DND-41 (cell line): ENCODE data around the gene WFS1.

Source experiments
- EZH2 ChIP-seq: IDR thresholded peaks from 3 replicates; pipeline ENCODE4 v1.6.1; 2012; ENCODE audit warnings: borderline replicate concordance, low read depth, mild to moderate bottlenecking, moderate library complexity, low read length, inconsistent platforms; ENCODE audit not compliant: severe bottlenecking
- TF ChIP-seq, protein P1 (sequence below): IDR thresholded peaks from 2 replicates; pipeline ENCODE4 v1.5.1; 2012; ENCODE audit warnings: borderline replicate concordance, low read length, moderate library complexity, mild to moderate bottlenecking; ENCODE audit not compliant: poor library complexity, severe bottlenecking; ENCODE audit errors: extremely low read depth

DNA sequence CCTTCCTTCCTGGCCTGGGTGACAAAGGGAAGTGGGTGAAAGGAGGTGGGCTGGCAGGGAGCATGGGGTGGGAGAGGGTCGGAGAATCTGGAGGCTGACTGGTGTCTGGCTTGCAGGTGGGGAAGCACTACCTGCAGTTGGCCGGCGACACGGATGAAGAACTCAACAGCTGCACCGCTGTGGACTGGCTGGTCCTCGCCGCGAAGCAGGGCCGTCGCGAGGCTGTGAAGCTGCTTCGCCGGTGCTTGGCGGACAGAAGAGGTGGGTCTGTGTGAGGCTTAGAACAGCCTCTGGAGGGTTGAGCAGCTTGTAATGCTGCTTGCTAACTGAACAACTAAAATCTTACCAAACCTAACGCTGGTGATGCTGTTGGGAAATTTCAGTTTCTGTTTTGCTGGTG, 19.2 kb downstream of the WFS1 start:
- TF ChIP-seq, protein P1, sequence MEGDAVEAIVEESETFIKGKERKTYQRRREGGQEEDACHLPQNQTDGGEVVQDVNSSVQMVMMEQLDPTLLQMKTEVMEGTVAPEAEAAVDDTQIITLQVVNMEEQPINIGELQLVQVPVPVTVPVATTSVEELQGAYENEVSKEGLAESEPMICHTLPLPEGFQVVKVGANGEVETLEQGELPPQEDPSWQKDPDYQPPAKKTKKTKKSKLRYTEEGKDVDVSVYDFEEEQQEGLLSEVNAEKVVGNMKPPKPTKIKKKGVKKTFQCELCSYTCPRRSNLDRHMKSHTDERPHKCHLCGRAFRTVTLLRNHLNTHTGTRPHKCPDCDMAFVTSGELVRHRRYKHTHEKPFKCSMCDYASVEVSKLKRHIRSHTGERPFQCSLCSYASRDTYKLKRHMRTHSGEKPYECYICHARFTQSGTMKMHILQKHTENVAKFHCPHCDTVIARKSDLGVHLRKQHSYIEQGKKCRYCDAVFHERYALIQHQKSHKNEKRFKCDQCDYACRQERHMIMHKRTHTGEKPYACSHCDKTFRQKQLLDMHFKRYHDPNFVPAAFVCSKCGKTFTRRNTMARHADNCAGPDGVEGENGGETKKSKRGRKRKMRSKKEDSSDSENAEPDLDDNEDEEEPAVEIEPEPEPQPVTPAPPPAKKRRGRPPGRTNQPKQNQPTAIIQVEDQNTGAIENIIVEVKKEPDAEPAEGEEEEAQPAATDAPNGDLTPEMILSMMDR, result no peak
- TF ChIP-seq EZH2, result no peak
